ENCODE measurements around the gene LARP4B. TPM values are rescaled to one million over a fixed set of nuclear protein-coding genes. Genes with fewer than 3 reads are reported as not detected.

LARP4B gene
- total RNA-seq, 1 donor from 2014 or later = 85.4 TPM

- ATAC-seq = no peak
- no peak for DNase-seq (ENCODE audit: low spot score)
- intact Hi-C loops (cut with DNase I) = no loop called here
Measured at GRCh38 chr10:761376-761775, 170.1 kb downstream of the LARP4B start.

- no peak for DNase-seq (ENCODE audit: low spot score)
- ATAC-seq = no peak
- intact Hi-C loops (cut with DNase I) = no loop called here
Measured at GRCh38 chr10:760622-761021, 170.9 kb downstream of the LARP4B start.

- DNase-seq (ENCODE audit: low spot score) (no peak), ATAC-seq (no peak)
- intact Hi-C loops (cut with DNase I) = no loop called here
Measured at GRCh38 chr10:759898-760477, 171.5 kb downstream of the LARP4B start.

Other genes with a start within 250 kb of the LARP4B start
- gene DIP2C, start 242.0 kb downstream of the LARP4B start, total RNA-seq = 38.7 TPM
- 31.4 TPM for gene GTPBP4, start 56.7 kb upstream of the LARP4B start, total RNA-seq
- gene IDI2, start 94.2 kb upstream of the LARP4B start, total RNA-seq = not detected
- gene IDI1, start 117.4 kb upstream of the LARP4B start, total RNA-seq = 60.9 TPM
- gene WDR37, start 124.7 kb upstream of the LARP4B start, total RNA-seq = 20.5 TPM

Data from sciatic nerve (tissue), 2 donors.